Measurements from ENCODE around the gene ABCG4. TPM values are rescaled to one million over a fixed set of nuclear protein-coding genes. Genes with fewer than 3 reads are reported as not detected.

The ABCG4 gene
- total and polyA plus RNA-seq, 9 of the 15 experiments (the other 6 are each of a cell fraction or from before 2014, with no cell fraction given): 0.03 to 0.11 (median 0.07) TPM; not detected in 4

GRCh38 chr11:119101759-119102423, 47.0 kb upstream of the ABCG4 start, which contains the start of gene DPAGT1 (continued):
- TF ChIP-seq ZNF354B (CRISPR knock-in tag; IDR thresholded peaks at IDR 0.05) (no peak), TRIM28 (IDR thresholded peaks at IDR 0.05) (0 out of 2 replicates have a peak, but pooled peaks have one; percentile 11), MTA1 (IDR thresholded peaks at IDR 0.05; ENCODE audit: borderline replicate concordance) (no peak), SMARCE1 (IDR thresholded peaks at IDR 0.05) (no peak), BACH1 (tag; IDR thresholded peaks at IDR 0.05) (peak; percentile 63; the same call in 1 of the 2 replicates), ZNF143 (CRISPR knock-in tag; IDR thresholded peaks at IDR 0.05) (no peak), ETV1 (tag; conservative IDR thresholded peaks at IDR 0.05; ENCODE audit: low read depth) (peak; percentile 85), PTTG1 (tag; IDR thresholded peaks at IDR 0.05; ENCODE audit: low read depth) (no peak), ZNF146 (CRISPR knock-in tag; IDR thresholded peaks at IDR 0.05; ENCODE audit: unreplicated experiment) (no peak), HMBOX1 (IDR thresholded peaks at IDR 0.05) (no peak), HNRNPLL (IDR thresholded peaks at IDR 0.05; ENCODE audit: low read depth, low read length, poor library complexity, severe bottlenecking) (peak; percentile 35), FOSL1 (tag; conservative IDR thresholded peaks at IDR 0.05) (peak; percentile 67), ZNF592 (IDR thresholded peaks at IDR 0.05) (no peak), ZNF121 (CRISPR knock-in tag; conservative IDR thresholded peaks at IDR 0.05) (no peak), TGIF2 (CRISPR knock-in tag; IDR thresholded peaks at IDR 0.05) (peak; percentile 86; the same call in 1 of the 2 replicates), THRAP3 (IDR thresholded peaks at IDR 0.05; ENCODE audit: borderline replicate concordance) (no peak), PHF20 (IDR thresholded peaks at IDR 0.05; ENCODE audit: partially characterized antibody) (peak; percentile 86), HDAC2 (IDR thresholded peaks at IDR 0.05) (peak; percentile 88), YY1 (IDR thresholded peaks at IDR 0.05; ENCODE audit: borderline replicate concordance in 1 of 3, control insufficient read depth in 1 of 3, extremely low read depth in 1 of 3, insufficient read depth in 3 of 3, insufficient read length in 1 of 3, insufficient replicate concordance in 2 of 3, low read depth in 1 of 3, low read length in 2 of 3) (peak; percentile 97 to 99 (median 98)), DDX20 (tag; IDR thresholded peaks at IDR 0.05; ENCODE audit: low read depth) (no peak), ZNF165 (CRISPR knock-in tag; IDR thresholded peaks at IDR 0.05; ENCODE audit: borderline replicate concordance) (peak; percentile 53; the same call in 1 of the 2 replicates)
